Fibroblast of mammary gland (primary cell): ENCODE results near the gene SLITRK5.

Experiments
- DNase-seq: peaks from one replicate; pipeline ENCODE4 v3.0.0-alpha.2; 2010; ENCODE audit warnings: low read depth
- H3K4me3 ChIP-seq: 2 replicates; pipeline ENCODE4 v1.5.1; 2011; ENCODE audit warnings: low read depth, mild to moderate bottlenecking, low read length, moderate library complexity; ENCODE audit not compliant: control insufficient read depth
- CTCF ChIP-seq: conservative IDR thresholded peaks from 2 replicates; pipeline ENCODE4 v1.5.1; 2011; ENCODE audit warnings: low read depth, low read length, inconsistent platforms; ENCODE audit not compliant: control insufficient read depth, insufficient read depth

SLITRK5 gene

GRCh38 chr13:87671031-87671752, at the start of gene SLITRK5:
Gene SLITRK5 (plus strand): TSS chr13:87671371. CDS start chr13:87675389, 4,018 bp downstream.
- H3K4me3 ChIP-seq: peak within 1 kb of the TSS; percentile 44

GRCh38 chr13:87622971-87623370, 48.2 kb upstream of the SLITRK5 start:
- no peak for DNase-seq
- no peak overlapping the region for H3K4me3 ChIP-seq

More at GRCh38 chr13:87671031-87671752, at the start of gene SLITRK5:
- peak; percentile 44 for DNase-seq
- peak; percentile 63 for TF ChIP-seq CTCF

GRCh38 chr13:87656306-87656705, 14.9 kb upstream of the SLITRK5 start:
- DNase-seq: peak; percentile 7
- H3K4me3 ChIP-seq: no peak overlapping the region
- TF ChIP-seq CTCF: no peak

More at GRCh38 chr13:87622971-87623370, 48.2 kb upstream of the SLITRK5 start:
- no peak for TF ChIP-seq CTCF

GRCh38 chr13:87661471-87661870, 9.7 kb upstream of the SLITRK5 start:
- DNase-seq: peak; percentile 9
- H3K4me3 ChIP-seq: no peak overlapping the region
- no peak for TF ChIP-seq CTCF

GRCh38 chr13:87666831-87667230, 4.3 kb upstream of the SLITRK5 start:
- H3K4me3 ChIP-seq: no peak overlapping the region
- TF ChIP-seq CTCF: no peak
- no peak for DNase-seq

GRCh38 chr13:87667686-87668085, 3.5 kb upstream of the SLITRK5 start:
- H3K4me3 ChIP-seq: no peak overlapping the region
- no peak for TF ChIP-seq CTCF
- DNase-seq: no peak

GRCh38 chr13:87669379-87669978, 1.7 kb upstream of the SLITRK5 start:
- H3K4me3 ChIP-seq: no peak overlapping the region
- peak; percentile 31 for DNase-seq
- peak; percentile 66 for TF ChIP-seq CTCF
